NOMO-1 (cell line): ENCODE data around the gene RAB44.
A peak's percentile ranks its signal among the peaks of the same experiment; 100 is the strongest.

Source experiments
- DNase-seq, 2 experiments: peaks; one replicate each; lab custom pipeline; 2025; ENCODE audit not compliant: unreplicated experiment in 2 of 2; lab: John Stamatoyannopoulos, UW

RAB44 gene

DNA sequence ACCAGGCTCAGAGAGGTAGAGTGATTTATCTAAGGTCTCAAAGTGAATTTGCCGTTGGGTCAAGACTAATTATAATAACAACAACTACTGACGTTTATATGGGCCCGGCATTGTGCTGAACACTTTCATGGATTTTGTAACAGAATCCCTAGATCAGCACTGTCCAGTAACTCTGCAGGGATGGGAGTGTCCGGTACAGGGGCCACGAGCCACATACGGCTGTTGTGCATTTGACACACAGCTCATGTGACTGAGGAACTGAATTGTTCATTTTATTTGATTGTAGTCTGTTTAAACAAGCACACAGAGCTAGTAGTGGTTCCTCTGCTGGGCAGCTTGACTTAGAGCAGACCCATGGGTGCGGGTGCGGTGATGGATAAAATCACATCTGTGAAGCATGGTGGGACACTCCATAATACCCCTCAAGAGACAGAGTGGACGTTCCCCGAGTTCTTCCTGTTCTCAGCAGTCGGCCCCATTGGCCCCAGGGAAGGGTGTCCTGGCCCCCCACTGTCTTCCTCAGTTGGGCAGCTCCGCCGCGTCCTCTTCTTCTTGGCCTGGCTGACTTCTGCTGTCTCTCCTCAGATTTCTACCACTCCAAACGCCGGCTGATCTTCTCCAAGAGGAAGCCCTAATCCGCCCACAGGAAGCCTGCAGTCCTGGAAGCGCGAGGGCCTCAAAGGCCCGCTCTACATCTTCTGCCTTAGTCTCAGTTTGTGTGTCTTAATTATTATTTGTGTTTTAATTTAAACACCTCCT, 12.3 kb upstream of the RAB44 start:
- DNase-seq, result no peak

DNA sequence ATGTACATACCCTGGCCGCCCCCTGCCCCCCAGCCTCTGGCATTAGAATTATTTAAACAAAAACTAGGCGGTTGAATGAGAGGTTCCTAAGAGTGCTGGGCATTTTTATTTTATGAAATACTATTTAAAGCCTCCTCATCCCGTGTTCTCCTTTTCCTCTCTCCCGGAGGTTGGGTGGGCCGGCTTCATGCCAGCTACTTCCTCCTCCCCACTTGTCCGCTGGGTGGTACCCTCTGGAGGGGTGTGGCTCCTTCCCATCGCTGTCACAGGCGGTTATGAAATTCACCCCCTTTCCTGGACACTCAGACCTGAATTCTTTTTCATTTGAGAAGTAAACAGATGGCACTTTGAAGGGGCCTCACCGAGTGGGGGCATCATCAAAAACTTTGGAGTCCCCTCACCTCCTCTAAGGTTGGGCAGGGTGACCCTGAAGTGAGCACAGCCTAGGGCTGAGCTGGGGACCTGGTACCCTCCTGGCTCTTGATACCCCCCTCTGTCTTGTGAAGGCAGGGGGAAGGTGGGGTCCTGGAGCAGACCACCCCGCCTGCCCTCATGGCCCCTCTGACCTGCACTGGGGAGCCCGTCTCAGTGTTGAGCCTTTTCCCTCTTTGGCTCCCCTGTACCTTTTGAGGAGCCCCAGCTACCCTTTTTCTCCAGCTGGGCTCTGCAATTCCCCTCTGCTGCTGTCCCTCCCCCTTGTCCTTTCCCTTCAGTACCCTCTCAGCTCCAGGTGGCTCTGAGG, 11.5 kb upstream of the RAB44 start:
- peak; percentile 11 to 32 for DNase-seq

DNA sequence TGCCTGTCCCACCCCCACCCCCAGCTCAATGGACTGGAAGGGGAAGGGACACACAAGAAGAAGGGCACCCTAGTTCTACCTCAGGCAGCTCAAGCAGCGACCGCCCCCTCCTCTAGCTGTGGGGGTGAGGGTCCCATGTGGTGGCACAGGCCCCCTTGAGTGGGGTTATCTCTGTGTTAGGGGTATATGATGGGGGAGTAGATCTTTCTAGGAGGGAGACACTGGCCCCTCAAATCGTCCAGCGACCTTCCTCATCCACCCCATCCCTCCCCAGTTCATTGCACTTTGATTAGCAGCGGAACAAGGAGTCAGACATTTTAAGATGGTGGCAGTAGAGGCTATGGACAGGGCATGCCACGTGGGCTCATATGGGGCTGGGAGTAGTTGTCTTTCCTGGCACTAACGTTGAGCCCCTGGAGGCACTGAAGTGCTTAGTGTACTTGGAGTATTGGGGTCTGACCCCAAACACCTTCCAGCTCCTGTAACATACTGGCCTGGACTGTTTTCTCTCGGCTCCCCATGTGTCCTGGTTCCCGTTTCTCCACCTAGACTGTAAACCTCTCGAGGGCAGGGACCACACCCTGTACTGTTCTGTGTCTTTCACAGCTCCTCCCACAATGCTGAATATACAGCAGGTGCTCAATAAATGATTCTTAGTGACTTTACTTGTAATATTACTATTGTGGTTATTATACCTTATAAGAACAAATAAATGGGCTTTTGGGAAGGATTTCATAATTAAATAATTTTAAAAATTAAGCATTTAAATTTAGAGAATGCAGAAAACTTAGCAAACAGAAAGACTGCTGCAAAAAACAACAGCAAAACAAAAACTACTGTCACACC, 10.7 kb upstream of the RAB44 start:
- no peak for DNase-seq

- no peak for DNase-seq
Observed at GRCh38 chr6:36688063-36688738, 9.4 kb upstream of the RAB44 start.

DNA sequence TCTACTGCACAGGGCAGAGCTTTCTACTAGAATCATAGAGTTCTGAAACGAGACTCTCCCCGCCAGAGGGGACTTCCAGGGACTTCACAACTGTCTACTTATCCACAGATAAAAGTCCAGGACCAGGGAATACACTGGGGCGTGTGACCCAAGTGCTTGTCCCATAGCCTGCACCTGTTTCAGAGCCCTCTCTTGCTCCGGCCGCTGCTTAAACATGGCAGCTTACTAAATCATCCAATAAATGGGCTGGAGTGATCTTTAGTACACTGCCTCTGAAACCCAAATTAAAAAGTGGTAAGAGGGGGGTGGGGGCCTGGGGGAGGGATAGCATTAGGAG, 8.9 kb upstream of the RAB44 start:
- DNase-seq, result no peak

DNA sequence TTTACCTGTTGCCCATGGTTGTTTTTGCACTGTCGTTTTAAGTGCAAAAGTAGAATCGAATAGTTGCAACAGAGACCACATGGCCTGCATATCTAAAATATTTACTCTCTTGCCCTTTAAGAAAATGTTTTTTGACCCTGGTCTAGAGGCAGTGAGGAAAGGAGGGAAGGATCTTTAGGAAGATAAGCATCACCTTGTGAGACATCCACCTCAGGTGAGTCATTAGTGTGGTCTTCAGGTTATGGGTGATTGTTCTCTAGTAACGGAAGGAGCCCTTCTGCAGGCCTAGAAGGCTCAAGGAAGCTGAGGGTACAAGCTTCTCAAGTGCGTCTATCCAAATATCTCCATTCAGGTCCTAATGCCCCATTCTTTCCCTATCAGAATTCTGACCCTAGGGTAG, 6.6 kb upstream of the RAB44 start:
- no peak for DNase-seq

GRCh38 chr6:36691612-36692011, 6.0 kb upstream of the RAB44 start:
- DNase-seq, result no peak

GRCh38 chr6:36692220-36692619, 5.4 kb upstream of the RAB44 start:
- DNase-seq, result peak; percentile 85 to 93

DNA sequence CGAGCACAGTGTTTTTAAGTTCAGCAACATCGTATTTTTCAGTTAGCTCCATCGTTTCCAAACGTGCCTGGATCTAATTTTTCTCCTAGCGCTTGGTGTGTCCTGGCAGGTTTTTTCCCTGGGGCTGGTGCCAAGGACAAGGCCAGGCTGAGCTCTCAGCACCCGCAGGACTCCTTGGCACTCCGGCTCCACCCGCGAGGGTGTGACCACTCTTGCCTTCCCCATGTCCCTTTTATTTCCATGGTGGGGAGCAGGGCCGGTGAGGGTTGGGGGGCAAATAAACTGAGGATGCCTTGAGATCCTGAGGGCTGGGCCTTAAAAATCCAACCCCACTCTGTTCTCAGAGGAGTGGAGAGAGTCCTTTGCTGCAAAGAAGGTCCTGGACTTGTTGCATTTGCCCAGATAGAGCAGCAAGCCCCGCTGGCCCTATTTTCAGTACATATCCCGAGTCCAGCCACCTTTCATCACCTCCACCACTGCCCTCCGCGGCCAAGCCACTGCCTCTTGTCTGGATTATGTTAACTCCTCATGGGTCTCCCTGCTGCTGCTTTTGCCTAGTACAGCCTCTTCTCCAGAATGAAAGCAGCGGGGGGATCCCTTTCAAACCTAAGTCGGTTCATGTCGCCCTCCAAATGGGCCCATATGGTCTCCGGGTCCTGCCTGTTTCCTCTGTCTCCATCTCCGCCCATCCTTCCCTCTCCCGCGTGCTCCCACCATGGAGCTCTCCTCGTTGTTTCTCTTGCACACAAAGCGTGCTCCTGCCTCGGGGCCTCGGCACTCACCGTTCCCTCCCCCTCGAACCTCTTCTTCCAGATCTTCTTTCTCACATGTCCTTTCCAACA, 4.5 kb upstream of the RAB44 start:
- no peak for DNase-seq

DNA sequence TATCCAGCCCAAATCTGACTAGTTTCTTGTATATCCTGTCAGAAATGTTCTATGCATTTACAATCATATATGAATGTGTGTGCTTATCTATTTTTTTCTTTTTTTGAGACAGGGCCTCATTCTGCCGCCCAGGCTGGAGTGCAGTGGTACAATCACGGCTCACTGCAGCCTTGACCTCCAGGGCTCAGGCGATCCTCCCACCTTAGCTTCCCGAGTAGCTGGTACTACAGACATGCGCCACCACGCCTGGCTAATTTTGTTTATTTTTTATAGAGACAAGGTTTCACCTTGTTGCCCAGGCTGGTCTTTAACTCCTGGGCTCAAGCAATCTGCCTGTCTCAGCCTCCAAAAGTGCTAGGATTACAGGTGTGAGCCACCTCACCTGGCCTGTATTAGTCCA, 3.0 kb upstream of the RAB44 start:
- DNase-seq, result no peak

DNA sequence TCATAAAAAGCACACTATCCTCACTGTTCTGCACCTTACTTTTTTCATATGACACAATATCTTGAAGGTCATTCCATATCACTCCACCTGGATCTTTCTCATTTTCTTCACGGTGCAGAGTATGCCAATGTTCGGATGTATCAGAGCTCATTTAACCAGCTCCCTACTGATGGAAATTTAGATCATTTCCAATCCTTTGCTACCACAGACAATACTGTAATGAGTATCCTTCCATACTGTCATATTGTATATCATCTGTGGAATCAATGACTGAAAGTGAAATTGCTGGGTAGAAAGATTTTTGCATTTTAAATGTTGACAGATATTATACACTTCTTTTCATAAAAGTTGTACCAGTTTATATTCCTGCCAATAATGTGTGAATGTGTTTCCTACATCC, 2.2 kb upstream of the RAB44 start:
- DNase-seq, result no peak

DNA sequence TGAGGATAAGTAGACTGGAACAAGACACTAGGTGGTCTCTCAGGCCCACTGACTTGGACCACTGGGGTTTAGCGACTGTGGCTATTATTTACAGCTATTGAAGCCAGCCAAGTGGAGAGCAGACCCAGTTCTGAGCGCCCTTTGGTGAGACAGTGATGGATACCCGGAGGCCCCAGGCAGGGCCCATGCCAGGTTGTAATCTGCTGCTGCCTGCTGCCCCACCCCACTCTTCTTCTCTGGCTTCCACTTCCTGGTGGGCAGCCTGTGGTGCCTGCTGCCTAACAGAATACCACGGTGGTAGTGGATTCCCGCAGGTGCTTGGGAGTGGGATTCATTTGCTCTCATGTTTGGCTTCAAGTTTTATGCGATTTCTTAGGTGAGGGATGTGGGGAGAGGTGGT, 570 bp downstream of the RAB44 start:
- DNase-seq, result peak in 1 of 2 experiments; percentile 22

DNA sequence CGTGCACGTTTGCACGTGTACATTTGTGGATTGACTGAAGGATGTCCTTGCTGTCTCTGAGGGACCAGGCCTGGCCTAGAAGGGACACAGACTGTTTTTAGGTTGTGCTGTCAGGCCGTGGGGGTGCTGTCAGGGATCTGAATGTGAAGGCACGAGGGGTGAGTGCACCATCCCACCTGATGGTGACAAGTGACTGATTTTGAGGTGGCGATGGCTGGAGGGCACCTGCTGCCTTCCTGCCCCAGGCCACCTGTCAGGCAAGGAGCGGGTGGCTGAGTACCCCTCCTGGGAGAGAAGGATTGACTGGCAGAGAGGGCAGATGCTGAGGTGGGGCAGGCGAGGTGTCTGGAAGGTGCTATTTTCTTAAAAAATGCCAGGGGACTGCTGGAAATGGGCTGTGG, 1.2 kb downstream of the RAB44 start:
- no peak for DNase-seq

- no peak for DNase-seq
Observed at GRCh38 chr6:36699348-36699747, 1.7 kb downstream of the RAB44 start.

DNA sequence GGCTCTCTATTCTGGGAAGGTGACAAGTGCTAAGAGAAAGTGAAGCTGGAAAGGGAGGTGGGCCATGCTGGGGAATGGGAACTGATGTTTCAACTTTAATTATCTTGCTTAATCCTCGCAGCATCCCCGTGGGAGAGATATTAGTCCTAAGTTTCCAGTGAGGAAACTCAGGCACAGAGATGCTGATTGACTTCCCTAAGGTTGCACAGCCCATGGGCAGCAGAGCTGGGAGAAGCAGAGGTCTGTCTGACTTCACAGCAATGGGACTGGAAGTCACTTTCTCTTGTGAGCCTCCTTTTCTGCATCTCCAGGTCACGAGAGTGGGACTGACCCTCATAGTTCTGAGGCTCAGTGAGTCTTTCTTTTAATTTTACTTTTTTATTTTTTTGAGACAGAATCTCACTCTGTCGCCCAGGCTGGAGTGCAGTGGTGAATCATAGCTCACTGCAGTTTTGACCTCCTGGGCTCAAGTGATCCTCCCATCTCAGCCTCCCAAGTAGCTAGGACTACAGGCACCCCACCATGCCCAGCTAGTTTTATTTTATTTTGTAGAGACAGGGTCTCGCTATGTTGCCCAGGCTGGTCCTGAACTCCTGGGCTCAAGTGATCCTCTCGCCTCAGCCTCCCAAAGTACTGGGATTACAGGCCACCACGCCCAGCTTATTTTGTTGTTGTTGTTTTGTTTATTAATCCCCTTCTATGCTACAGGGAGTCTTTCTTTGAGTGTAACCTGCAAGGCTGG, 2.6 kb downstream of the RAB44 start:
- no peak for DNase-seq

- DNase-seq, result peak in 1 of 2 experiments; percentile 60
Observed at GRCh38 chr6:36700831-36701230, 3.2 kb downstream of the RAB44 start.

- no peak for DNase-seq
Observed at GRCh38 chr6:36701401-36701991, 3.9 kb downstream of the RAB44 start.

- DNase-seq, result no peak
Observed at GRCh38 chr6:36702656-36703055, 5.0 kb downstream of the RAB44 start.

- DNase-seq, result no peak
Observed at GRCh38 chr6:36703081-36703606, 5.5 kb downstream of the RAB44 start.
